HL-60 (cell line): Measurements from ENCODE around the gene PIP5K1B.

Experiments
- DNase-seq, 2 experiments: peaks; one replicate each; pipeline ENCODE4 v3.0.0-alpha.2; 2010 to 2020; ENCODE audit warnings: low read depth in 1 of 2, low spot score in 1 of 2
- H3K27ac ChIP-seq: fragments of 250-450 bp; sonication (Bioruptor Pico); replicated peaks from 2 replicates; pipeline ENCODE4 v1.5.1; 2020; ENCODE audit warnings: mild to moderate bottlenecking, moderate library complexity
- H3K27me3 ChIP-seq: fragments of 250-450 bp; sonication (Bioruptor Pico); 2 replicates; pipeline ENCODE4 v1.5.1; 2021; ENCODE audit warnings: mild to moderate bottlenecking, moderate library complexity; ENCODE audit not compliant: insufficient read depth, poor library complexity, severe bottlenecking
- H3K4me3 ChIP-seq: replicated peaks from 2 replicates; pipeline ENCODE4 v1.5.1; 2011; ENCODE audit warnings: mild to moderate bottlenecking, control low read depth, low read length; ENCODE audit not compliant: insufficient read depth
- GABPA ChIP-seq: IDR thresholded peaks from 2 replicates; pipeline ENCODE4 v1.6.1; 2012; ENCODE audit warnings: low read depth
- POLR2AphosphoS5 ChIP-seq: IDR thresholded peaks from 2 replicates; pipeline ENCODE4 v1.6.1; 2012; ENCODE audit warnings: low read depth
- SPI1 ChIP-seq: IDR thresholded peaks from 2 replicates; pipeline ENCODE4 v1.6.1; 2012; ENCODE audit warnings: low read depth, mild to moderate bottlenecking, borderline replicate concordance
- TF ChIP-seq, protein P1 (sequence below): IDR thresholded peaks from 2 replicates; pipeline ENCODE4 v1.6.1; 2012; ENCODE audit warnings: low read depth; ENCODE audit not compliant: insufficient replicate concordance
- TF ChIP-seq, protein P2 (sequence below): IDR thresholded peaks from one replicate; pipeline ENCODE4 v1.5.1; 2011; ENCODE audit warnings: low read length, control low read depth, inconsistent platforms; ENCODE audit not compliant: insufficient read depth

The PIP5K1B gene

DNA sequence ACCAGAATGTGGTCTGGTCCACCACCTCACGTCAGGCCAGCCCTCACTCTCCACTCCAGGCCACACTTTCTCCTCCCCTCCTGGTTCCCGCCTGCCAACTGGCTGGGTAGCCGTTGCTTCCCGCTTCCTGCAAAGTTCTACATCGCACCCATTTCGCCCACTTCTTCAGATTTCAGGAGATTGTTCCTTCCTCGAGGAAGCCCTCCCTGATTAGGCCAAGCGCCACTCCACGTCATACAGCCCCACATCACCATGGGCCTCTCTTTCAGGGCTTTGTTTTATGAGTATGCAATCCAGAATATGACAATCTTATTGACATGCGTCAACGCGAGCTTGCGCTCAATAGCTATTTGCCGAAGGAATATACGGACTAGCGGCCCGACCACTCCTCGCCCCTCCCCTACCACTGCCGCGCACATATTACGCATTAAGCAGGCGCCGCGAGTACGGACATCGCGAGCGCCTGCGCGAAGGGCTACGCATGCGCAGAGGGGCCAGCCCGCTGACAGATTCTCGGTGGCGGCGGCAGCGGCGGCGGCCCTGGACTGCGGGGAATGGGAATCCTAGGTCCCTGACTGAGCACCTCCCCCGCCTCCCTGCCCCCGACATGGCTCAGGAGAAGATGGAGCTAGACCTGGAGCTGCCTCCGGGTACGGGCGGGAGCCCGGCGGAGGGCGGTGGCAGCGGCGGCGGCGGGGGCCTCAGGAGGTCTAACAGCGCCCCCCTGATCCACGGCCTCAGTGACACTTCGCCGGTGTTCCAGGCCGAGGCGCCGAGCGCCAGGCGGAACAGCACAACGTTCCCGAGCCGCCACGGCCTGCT lies 74.7 kb downstream of the PIP5K1B start:
- no peaks in the 10 kb centered on the region for H3K27me3 ChIP-seq
- peak overlapping the region; percentile 88 for H3K4me3 ChIP-seq
- TF ChIP-seq, protein P1, sequence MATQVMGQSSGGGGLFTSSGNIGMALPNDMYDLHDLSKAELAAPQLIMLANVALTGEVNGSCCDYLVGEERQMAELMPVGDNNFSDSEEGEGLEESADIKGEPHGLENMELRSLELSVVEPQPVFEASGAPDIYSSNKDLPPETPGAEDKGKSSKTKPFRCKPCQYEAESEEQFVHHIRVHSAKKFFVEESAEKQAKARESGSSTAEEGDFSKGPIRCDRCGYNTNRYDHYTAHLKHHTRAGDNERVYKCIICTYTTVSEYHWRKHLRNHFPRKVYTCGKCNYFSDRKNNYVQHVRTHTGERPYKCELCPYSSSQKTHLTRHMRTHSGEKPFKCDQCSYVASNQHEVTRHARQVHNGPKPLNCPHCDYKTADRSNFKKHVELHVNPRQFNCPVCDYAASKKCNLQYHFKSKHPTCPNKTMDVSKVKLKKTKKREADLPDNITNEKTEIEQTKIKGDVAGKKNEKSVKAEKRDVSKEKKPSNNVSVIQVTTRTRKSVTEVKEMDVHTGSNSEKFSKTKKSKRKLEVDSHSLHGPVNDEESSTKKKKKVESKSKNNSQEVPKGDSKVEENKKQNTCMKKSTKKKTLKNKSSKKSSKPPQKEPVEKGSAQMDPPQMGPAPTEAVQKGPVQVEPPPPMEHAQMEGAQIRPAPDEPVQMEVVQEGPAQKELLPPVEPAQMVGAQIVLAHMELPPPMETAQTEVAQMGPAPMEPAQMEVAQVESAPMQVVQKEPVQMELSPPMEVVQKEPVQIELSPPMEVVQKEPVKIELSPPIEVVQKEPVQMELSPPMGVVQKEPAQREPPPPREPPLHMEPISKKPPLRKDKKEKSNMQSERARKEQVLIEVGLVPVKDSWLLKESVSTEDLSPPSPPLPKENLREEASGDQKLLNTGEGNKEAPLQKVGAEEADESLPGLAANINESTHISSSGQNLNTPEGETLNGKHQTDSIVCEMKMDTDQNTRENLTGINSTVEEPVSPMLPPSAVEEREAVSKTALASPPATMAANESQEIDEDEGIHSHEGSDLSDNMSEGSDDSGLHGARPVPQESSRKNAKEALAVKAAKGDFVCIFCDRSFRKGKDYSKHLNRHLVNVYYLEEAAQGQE: peak; percentile 60
- TF ChIP-seq SPI1 (no peak), POLR2AphosphoS5 (peak; percentile 93), GABPA (no peak)
- TF ChIP-seq, protein P2, sequence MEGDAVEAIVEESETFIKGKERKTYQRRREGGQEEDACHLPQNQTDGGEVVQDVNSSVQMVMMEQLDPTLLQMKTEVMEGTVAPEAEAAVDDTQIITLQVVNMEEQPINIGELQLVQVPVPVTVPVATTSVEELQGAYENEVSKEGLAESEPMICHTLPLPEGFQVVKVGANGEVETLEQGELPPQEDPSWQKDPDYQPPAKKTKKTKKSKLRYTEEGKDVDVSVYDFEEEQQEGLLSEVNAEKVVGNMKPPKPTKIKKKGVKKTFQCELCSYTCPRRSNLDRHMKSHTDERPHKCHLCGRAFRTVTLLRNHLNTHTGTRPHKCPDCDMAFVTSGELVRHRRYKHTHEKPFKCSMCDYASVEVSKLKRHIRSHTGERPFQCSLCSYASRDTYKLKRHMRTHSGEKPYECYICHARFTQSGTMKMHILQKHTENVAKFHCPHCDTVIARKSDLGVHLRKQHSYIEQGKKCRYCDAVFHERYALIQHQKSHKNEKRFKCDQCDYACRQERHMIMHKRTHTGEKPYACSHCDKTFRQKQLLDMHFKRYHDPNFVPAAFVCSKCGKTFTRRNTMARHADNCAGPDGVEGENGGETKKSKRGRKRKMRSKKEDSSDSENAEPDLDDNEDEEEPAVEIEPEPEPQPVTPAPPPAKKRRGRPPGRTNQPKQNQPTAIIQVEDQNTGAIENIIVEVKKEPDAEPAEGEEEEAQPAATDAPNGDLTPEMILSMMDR: no peak
- H3K27ac ChIP-seq: peak overlapping the region; percentile 87
- peak; percentile 84 to 93 for DNase-seq

DNA sequence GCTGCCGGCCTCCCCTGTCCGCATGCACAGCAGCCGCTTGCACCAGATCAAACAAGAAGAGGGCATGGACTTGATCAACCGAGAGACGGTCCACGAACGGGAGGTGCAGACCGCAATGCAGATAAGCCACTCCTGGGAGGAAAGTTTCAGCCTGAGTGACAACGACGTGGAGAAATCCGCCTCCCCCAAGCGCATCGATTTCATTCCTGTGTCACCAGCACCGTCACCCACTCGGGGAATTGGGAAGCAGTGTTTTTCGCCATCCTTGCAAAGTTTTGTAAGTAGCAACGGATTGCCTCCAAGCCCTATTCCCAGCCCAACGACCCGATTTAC lies 75.3 kb downstream of the PIP5K1B start:
- DNase-seq: no peak
- H3K27me3 ChIP-seq: no peaks in the 10 kb centered on the region
- peak overlapping the region; percentile 87 for H3K27ac ChIP-seq
- TF ChIP-seq GABPA: no peak
- TF ChIP-seq SPI1: no peak
- TF ChIP-seq, protein P1: no peak
- TF ChIP-seq, protein P2: no peak
- no peak for TF ChIP-seq POLR2AphosphoS5
- H3K4me3 ChIP-seq: peak overlapping the region; percentile 88

DNA sequence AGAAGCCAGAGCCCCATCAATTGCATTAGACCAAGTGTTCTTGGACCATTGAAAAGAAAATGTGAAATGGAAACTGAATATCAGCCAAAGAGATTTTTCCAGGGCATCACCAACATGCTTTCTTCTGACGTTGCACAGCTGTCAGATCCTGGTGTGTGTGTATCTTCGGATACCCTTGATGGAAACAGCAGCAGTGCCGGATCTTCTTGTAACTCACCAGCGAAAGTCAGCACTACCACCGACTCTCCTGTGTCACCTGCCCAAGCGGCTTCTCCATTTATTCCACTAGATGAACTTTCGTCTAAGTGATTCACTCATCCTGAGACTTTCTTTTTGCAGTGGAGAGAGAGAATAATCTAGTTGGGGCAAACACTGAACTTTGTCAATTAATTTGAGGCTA lies 75.7 kb downstream of the PIP5K1B start:
- no peak for DNase-seq
- no peak overlapping the region; the same call in 1 of the 2 replicates for H3K27ac ChIP-seq

More for the DNA sequence above, 75.7 kb downstream of the PIP5K1B start:
- no peaks in the 10 kb centered on the region for H3K27me3 ChIP-seq
- TF ChIP-seq GABPA (no peak), POLR2AphosphoS5 (no peak), SPI1 (no peak)
- TF ChIP-seq, protein P2: no peak
- TF ChIP-seq, protein P1: no peak
- peak overlapping the region; percentile 88 for H3K4me3 ChIP-seq
